Colon (tissue), 2 donors: ENCODE results near the gene AGAP1.

ENCODE experiments used
- FAIRE-seq: peaks from 2 replicates; lab custom pipeline; 2012; peaks lifted over from hg19 to GRCh38; lab: Jason Lieb, UNC
- donor health status: control.
- donor health status: control.

The AGAP1 gene

DNA sequence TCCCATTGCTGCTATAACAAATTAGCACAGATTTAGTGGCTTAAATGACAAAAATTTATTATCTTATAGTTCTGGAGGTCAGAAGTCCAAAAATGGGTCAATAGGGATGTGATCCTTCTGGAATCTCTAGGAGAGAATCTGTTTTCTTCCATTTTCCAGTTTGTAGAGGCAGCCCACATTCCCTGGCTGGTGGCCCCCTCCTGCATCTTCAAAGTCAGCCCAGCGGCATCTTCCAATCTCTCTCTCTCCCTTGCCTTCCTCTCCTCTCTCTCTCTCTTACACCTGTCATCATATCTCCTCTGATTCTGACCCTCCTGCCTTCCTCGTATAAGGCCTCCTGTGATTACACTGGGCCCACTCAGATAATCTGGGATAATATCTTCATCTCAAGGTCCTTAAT, 3.9 kb upstream of the AGAP1 start:
- FAIRE-seq: no peak

DNA sequence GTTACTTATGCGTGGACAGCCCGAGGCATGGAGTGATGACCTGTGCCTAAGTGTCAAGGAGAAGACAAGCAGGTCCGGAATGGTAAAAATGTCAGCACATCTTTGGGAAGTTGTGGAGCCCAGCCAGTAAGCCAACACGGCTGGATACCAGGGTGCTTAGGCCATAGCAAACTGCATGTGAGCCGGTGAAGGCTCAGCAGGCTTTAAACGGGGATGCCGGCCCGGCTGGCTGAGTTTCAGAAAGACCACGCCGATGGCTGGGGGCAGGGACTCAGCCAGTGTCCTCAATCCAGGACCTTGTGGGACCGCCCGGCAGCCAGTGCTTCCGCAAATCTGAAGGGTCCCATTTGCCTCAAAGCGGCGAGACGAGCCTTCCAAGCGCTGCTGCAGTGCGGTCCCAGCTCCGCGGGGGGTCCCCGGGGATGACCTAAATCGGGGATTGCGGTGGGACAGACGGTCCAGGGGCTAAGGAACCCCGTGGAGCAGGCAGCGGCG, 946 bp upstream of the AGAP1 start:
- no peak for FAIRE-seq

DNA sequence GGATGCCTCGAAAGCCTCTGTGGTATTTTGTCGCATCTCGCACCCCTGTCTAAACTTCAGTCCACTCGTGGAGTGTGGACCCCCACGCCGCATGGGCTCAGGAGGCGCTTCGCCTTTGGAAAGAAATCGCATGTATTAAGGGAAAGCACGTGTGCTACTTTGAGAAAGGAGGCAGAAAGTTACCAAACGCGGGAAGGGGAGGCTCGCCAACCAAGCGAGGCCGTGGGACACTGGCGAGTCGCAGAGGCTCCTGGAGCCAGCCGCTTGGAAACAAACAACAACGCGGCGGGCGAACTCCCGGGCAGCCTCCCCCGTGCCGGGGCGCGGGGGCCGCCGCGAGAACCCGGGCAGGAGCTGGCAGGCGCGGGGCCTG, 455 bp upstream of the AGAP1 start:
- no peak for FAIRE-seq

DNA sequence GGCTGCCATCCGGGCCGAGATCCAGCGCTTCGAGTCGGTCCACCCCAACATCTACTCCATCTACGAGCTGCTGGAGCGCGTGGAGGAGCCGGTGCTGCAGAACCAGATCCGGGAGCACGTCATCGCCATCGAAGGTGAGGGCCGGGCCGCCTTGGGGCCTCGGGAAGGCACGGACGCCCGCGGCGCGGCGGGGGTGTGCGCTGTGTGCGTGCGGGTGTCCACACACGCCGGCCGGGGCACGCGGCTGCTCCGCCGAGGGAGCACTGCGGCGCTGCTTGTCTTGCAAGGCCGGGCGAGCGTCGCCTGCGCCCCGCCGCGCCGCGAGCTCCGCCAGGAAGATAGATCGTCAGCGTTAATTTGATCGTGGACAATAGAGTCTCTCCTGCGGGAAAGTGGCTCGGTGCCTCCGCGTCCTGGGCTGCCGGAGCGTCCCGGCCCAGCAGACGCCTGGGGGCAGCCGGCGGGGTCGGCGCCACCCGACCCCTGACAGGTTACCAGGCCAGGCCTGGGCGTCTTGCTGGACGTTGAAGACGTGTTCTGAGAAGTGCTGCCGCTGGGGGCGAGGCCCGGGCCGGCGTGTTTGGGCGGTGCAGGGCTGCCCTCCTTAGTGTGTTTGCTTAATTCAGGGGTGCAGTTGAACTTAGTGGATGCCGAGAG, 1.0 kb downstream of the AGAP1 start:
- FAIRE-seq: no peak

DNA sequence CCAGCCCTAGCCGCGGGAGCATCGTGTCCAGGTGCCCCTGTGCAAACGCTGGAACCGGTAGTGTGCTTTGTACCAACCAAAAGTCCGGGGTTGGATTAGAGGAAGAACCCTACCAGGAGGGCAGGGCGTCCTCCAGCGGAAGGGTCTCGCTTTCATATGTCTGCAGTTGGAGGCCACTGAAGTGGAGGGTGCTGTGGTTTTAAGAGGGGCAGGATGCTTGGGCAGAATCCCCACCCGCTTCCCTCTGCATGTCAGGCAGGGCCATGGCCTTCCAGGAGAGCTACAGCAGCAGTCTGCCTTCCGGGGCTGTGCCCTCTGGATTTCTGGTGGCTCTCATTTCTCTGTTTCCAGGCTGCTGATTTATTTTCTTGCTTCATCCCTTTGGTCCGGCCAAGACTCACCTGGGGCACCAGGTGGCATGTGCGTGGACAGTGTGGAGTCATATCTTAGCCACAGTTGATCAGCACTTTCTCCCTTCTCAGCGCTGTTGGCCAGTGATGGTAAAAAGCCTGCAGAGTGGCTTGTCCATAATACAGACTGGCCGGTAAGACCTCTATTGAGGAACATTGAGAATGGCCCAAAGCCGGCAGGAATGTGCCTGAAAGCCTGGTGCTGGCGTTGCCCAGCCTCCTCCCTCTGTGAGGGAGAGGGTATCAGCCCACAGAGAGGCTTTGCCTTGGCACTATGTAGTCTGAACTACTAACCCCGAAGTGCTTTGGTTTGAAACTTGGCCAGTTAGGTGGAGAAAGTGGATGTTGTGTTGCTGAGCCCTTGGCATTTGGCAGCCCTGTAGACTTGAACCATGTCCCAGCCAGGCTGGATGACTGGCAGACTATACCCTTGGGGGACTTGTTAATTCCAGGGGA, 1.8 kb downstream of the AGAP1 start:
- FAIRE-seq: no peak

DNA sequence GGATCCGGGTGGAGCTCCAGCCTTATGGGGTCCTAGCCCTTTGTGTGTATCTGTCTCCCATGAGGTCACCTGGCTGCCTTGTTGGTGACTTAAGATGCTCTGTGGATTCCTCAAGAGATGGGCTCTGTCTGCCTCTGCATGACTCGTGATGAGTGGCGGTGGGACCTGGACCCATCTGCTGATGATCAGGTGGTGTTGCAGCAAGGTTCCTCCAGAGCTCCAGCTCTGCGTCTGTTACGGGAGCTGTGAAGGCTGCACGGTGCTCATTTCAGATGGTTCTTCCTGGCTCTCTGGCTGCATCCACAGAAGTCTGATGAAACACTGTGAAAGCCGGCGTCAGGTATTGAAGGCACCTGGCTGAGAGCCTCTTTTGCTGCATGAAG, 2.4 kb downstream of the AGAP1 start:
- FAIRE-seq: no peak

DNA sequence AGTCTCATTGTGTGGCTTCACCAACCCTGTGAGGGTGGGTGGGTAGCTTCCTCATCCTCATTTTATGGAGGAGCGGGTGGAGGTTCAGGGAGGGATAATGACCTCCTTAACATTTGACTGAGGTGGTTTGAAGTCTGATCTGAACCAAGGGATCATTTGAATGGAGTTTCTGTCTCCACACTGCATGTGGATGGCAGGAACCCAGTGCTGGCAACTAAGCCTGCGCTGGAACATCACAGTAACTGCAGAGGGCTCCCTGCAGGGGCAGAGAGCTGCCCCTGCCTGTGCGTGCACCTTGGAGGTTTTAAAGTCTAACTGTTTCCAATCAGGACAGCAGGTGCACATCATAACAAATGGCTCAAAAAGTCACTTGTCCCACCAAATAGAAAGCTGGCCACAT, 3.3 kb downstream of the AGAP1 start:
- FAIRE-seq: no peak

DNA sequence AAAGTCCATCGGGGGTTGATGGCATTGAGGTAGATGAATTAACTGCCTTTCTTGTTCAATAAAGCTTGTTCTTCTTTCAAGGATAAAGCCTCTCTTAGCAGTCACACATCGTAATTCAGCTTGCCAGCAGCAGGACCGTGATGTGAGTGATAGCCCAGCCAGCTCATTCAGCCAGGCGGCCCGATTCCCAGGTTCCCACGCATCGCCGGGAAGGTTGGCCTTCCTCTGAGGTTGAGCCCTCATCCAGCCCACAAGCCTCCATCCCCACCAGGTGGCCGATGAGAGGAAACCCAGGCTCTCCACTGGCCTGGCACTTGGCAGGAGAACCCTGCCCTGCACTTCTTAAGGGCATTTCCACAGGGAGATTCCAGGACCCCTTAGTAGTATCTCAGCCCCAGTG, 4.7 kb downstream of the AGAP1 start:
- no peak for FAIRE-seq

DNA sequence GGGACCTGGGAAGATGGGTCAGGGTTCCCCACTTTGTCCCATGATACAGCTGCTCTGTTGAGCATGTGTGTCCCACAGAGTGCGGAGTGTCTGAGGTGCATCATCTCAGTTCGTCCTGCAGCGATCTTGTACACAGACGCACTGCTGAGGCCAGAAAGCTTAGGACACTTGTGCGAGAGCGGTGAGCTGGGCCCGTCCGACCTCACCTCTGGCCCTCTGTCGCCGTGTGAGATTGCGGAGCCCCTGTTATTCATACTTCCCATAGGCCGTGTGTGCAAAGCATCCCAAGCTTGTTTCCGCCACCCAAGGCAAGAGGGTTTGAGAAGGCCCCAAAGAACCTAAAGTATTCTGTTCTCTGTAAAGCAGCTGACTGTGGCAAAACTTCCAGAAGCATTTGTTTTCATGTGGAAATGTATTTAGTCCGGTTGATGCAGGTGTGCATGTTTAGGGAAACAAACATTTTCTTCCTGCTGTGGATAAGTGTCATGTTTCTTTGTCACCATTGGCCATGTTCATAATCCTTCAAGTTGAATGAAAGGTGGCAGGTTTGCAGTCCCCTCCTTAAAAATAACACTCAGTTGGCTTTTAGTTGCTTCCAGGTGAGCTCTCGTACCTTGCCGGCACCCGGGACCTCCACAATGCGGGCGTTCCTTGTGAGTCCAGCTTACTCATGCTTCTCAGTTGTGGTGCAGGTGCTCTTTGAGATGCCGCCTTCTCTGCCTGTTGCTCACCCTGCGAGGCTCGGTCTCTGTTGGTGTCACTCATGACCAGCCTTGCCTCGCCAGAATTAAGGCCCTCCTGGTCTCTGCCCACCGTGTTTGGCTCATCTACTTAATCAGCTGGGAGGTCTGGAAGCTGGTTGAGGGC, 5.3 kb downstream of the AGAP1 start:
- FAIRE-seq: no peak

DNA sequence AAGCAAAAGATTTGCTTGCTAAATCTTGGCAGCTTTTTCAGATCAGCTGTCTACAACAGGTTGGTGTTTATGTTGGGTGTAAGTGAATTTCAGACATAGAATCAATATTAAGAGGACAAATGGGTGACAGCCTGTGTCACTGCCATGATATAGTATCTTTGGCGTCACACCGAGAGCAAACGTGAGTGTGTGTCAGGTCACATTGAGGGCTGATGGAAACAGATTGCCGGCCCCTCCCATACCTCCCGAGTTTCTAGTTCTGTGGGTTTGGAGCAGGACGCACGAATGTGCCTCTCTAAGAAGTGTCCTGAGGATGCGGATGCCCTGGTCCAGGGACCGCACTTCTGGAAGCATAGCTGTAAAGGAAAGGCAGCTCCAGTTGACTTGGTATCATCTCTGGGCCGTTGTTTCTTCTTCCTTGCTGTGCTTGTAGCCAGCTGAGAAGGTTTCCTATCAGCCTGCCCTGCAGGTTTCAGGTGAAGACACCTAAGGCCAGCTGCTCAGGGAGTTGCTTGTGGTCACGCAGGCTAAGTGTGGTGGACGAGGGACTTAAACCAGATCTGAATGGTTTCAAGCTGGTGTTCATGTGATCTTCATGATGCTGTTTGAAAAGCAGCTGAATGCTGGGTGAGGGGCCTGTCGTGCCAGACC, 6.4 kb downstream of the AGAP1 start:
- no peak for FAIRE-seq

DNA sequence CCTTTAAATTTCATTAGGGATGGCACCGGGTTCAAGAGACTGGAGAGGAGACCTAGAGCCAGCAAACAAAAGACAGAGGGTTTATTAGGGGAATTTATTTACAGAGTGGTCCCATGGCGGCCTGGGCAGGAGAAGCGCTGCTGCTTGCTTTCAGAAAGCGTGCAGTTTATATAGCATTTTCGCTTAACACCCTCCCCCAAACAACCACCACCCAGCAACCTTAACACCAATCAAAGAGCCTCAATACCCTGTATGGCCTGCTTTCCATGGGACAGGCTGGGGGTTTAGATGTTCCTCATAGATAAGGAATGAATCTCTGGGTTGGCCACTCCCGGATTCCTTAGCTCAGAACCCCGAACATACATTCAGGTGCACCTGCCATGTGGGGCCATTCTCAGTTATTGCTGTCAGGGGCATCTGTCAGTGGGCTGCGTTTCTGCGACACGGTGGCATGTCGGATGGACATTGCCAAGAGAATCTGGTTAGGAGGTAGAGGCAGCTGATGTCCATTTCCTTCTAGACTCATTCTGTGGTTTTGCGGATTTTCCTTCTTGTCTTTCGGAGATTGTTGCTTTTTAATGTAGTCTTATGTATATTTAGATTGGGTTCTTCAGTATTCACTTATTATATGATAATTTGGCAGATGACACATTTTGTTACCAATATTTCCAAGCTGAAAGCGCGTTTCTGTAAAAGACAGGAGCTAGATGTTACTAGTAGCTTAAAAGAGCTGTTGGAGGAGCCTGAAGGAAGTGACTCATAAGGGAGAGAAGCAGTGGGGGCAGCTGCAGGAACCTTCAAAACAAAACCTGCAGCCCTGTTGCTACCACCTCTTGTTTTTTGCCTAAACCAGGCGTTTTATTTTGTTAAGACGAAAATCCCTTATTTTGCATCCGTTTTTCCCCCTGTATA, 7.2 kb downstream of the AGAP1 start:
- FAIRE-seq: no peak

DNA sequence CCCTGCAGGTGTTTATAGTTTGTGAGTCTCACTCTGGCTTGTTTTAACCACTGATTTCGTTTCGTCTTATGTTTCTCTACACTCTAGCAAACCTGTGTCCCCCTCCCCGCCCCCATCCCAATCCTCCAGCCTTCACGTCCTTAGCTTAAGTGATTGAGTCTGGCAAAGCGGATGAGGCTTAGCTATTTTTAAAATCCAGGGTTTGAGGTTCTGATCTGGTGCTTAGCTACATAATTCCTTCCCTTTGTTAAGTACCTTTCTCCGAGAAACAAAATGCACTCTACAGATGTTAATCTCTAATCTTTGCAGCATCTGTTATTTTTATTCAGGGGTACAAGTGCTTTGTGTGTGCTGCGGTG, 7.8 kb downstream of the AGAP1 start:
- no peak for FAIRE-seq

DNA sequence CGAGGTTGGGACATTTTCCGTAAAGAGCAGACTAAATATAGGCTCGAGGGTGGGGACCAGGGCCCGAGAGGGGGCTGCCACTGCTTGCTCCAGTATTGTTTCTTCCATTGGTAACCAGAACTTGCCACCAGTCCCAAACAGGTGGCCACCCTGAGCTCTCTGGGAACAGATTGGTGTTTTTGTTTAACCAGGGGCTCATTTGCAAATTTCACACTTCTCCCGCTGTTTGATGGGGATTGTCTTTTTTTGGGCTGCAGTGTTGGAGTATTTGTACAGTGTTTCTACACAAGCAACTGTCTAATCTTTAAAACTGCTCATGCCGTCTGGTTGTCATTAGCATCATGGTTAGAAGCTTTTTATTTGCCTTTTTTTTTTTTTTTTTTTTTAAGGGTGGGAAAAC, 8.5 kb downstream of the AGAP1 start:
- no peak for FAIRE-seq

DNA sequence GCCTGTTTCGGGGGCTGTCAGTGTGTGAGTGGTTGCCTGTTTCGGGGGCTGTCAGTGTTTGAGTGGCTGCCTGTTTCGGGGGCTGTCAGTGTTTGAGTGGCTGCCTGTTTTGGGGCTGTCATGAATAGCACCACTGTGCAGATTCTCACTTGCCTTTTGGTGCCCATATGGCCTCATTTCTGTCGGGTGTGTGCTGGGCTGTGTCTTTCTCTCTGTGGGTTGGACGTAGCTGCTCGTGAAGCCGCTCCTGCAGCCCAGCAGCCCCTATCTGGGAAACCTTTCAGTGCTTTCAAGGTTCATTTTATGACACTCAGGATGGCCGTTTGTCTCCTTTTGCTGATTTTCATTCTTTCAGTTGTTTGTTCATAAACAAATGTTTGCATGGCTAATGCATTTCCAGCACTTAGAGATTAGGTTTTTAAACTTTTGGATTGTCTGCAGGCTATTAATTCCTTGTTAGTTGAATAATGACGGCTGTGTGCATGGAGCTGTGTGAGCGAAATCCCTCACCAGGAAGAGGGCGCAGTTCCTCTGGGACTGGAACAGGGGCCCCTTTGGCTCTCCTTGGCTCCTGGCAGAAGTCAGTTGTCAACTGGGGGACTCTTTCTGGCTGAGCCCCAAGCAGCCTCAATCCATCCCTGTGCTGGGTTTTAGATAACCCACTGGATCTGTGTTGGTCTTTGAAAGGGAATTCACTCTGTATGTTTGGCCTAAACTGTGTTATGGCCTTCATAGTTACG, 10.8 kb downstream of the AGAP1 start:
- FAIRE-seq: no peak

DNA sequence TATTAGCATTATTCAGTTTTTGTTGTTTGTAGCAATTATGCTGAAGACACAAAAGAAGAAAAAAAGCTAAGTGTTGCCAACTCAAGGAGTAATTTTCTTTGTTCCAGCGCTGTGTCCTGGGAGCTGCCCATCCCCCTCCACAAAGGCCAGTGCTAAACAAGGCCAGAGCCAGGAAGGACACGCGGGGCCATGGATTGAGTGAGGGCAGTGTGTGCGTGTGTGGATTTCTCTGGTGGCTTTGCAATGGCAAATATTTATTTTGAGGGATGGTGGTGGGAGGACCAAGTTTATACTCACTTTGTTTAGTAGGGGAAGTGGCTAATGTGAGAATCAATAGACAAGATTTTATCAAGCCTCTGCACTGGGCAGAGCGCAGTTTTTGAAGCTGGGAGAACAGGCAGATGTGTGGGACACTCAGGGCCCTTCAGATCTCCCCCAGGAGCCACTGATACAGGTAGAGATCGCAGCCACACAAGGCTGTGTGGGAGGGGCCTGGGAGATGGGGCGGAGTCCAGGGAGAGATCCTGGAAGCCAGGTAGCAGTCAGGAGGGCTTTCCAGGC, 11.4 kb downstream of the AGAP1 start:
- FAIRE-seq: no peak

DNA sequence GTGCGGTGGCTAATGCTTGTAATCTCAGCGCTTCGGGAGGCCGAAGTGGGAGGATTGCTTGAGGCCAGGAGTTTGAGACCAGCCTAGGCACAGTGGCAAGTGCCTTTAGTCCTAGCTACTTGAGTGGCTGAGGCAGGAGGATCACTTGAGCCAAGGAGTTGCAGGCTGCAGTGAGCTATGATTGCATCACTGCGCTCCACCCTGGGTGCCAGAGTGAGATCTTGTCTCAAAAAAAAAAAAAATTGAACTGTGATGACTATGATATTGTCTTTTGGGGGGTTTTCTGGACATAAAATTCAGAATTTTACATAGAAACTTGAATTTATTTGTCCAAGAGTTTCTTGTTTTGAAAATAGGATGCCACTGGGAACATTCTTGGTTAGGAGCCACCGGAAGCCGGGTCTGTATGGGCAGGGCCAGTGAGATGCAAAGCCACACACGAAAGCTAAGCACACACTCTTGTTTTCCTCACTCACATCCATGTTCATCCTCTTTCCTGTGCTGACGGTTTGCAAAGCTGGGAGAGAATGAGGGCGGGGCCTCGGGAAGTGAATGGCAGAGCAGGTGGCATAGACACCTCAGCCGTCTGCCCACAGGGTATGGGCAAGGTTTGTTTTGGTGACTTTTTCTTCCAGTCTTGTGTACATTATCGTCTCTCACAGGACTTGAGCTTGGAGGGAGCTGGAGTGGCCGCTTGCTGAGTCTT, 12.6 kb downstream of the AGAP1 start:
- FAIRE-seq: no peak

DNA sequence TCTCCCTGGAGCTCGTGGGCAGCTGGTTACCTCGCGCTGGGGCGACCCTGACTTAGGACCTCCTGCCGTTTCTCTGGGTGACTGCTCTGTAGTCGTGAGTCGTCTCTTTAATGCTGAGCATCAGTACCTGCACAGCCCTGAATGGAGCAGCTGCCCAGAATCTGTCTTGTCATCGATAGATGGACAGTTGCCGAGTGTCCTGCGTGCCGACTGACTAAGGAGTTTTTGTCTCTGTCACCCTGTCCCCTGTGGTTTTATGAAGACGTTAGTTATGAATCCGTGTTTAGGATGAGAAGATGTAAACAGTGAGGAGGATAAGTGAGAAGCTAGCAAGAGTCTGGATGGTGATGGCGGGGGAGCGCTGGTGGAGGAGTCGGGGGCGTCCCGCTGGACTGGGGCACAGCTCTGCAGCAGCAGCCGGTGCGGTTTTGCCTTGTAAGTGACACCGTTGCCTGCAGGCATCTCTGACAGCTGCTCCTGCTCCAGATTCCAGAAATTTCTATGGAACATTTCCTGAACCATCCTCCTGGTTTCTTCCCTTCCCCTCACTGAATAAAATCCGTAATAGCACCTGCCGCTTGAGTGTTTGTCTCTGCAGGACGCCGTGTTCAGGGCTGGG, 13.3 kb downstream of the AGAP1 start:
- FAIRE-seq: no peak

DNA sequence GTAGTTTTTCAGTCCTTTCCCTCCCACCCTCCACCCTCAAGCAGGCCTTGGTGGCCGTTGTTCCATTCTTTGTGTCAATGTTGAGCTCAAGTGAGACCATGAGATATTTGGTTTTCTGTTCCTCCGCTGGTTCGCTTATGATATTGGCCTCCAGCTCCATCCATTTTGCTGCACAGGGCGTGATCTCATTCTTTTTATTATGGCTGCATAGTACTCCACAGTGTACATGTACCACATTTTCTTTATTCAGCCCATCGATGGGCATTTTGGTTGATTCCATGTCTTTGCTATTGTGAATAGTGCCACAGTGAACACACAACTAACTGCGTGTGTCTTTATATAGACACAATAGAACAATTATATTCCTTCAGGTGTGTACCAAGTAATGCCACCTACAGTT, 14.1 kb downstream of the AGAP1 start:
- FAIRE-seq: no peak
